ENCODE results near the gene GAB2.

Gene GAB2

DNA sequence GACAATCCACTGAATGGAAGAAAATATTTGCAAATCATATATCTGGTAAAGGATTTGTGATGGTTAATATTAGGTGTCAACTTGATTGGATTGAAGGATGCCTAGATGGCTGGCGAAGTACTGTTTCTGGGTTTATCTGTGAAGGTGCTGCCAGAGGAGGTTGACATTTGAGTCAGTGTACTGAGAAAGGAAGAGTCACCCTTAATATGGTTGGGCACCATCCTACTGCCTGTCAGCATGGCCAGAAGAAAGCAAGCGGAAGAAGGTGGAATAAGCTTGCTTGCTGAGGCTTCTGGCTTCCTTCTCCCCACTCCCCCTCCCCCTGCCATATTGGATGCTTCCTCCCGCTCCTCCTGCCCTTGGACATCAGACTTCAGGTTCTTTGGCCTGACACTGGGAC is 101.9 kb downstream of the GAB2 start:
- Histone ChIP-seq H3K4me1 (ENCODE audit: insufficient read depth, low read length) (no peaks in the 10 kb centered on the region), H3K4me3 (ENCODE audit: low read length) (no peak overlapping the region), H3K27me3 (ENCODE audit: insufficient read depth, low read length) (no peaks in the 10 kb centered on the region), H3K36me3 (ENCODE audit: insufficient read depth, low read depth, low read length) (no peaks in the 10 kb centered on the region), H3K9me3 (ENCODE audit: insufficient read depth, low read depth, low read length) (no peaks in the 10 kb centered on the region), H3K9ac (ENCODE audit: low read depth, low read length) (no peak overlapping the region), H3K27ac (ENCODE audit: low read length) (no peak overlapping the region)

DNA sequence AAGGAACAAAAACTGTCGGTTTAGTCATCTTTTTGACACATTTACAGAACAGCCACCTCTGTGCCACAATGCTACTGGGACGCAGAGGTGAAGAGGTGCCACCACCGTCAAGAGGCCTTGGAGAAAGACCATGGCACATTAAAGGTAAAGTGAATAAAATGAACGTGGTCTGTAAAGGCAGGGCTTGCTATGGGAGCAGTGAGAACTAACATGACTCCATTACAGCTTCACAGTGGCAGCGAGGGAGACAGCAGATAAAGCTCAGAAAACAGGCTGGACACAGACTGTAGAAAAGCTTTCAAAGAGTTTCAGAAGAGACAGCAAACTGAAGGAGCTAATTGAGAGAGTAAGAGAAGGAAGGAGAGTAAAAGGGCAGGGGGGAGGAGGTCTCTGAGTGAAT is 102.9 kb downstream of the GAB2 start:
- no peak overlapping the region for H3K27ac ChIP-seq (ENCODE audit: low read length)
- no peaks in the 10 kb centered on the region for H3K9me3 ChIP-seq (ENCODE audit: insufficient read depth, low read depth, low read length)
- H3K27me3 ChIP-seq (ENCODE audit: insufficient read depth, low read length): no peaks in the 10 kb centered on the region
- H3K9ac ChIP-seq (ENCODE audit: low read depth, low read length): no peak overlapping the region
- no peaks in the 10 kb centered on the region for H3K4me1 ChIP-seq (ENCODE audit: insufficient read depth, low read length)
- H3K4me3 ChIP-seq (ENCODE audit: low read length): no peak overlapping the region
- no peaks in the 10 kb centered on the region for H3K36me3 ChIP-seq (ENCODE audit: insufficient read depth, low read depth, low read length)

DNA sequence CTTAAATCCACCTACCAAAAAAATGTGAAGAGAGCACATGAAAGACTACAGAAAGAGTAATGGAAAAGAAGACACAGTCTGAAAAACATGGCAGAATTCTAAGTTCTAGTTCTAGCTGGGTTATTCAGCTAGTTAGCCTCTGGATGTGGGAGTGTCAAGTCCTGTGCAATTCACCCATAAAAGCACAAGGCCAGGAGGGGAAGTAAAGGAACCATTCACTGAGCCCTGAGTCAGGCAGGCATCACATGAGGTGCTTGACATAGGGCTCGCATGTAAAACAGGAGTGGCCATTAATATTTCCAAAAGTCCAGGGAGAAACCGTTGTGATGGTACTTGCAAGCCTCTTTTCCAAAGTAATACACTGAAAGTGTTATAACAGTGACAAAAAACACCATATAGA is 103.7 kb downstream of the GAB2 start:
- H3K4me1 ChIP-seq (ENCODE audit: insufficient read depth, low read length): no peaks in the 10 kb centered on the region
- no peak overlapping the region for H3K9ac ChIP-seq (ENCODE audit: low read depth, low read length)
- H3K27ac ChIP-seq (ENCODE audit: low read length): no peak overlapping the region
- no peaks in the 10 kb centered on the region for H3K27me3 ChIP-seq (ENCODE audit: insufficient read depth, low read length)
- no peak overlapping the region for H3K4me3 ChIP-seq (ENCODE audit: low read length)
- no peaks in the 10 kb centered on the region for H3K9me3 ChIP-seq (ENCODE audit: insufficient read depth, low read depth, low read length)
- H3K36me3 ChIP-seq (ENCODE audit: insufficient read depth, low read depth, low read length): no peaks in the 10 kb centered on the region

DNA sequence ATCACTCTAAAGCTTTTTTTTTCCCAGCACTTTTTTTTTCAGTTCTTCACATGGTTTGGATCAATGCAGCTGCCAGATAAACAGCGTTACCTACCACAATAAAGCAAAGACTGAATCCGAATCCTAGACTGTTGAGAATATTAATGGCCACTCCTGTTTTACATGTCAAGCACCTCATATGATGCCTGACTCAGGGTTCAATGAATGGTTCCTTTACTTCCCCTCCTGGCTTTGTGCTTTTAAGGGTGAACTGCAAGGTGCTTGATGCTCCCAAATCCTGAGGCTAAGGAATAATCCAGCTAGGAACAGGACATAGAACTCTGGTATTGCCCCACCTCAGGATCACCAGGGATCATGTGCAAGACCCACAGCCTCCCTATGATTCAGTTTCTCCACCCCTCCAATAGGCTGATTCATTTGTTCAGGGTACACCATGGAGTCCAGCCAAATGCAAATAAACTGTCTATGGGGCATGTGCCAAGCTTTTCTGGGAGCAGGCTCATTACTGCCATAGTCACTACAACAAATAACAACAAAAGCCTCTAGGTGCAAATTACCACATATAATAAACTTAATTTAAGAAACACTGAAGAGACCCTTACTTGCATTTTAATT is 104.3 kb downstream of the GAB2 start:
- Histone ChIP-seq H3K36me3 (ENCODE audit: insufficient read depth, low read depth, low read length) (no peaks in the 10 kb centered on the region), H3K27me3 (ENCODE audit: insufficient read depth, low read length) (no peaks in the 10 kb centered on the region), H3K9ac (ENCODE audit: low read depth, low read length) (no peak overlapping the region), H3K4me3 (ENCODE audit: low read length) (no peak overlapping the region), H3K9me3 (ENCODE audit: insufficient read depth, low read depth, low read length) (no peaks in the 10 kb centered on the region), H3K27ac (ENCODE audit: low read length) (no peak overlapping the region), H3K4me1 (ENCODE audit: insufficient read depth, low read length) (no peaks in the 10 kb centered on the region)

DNA sequence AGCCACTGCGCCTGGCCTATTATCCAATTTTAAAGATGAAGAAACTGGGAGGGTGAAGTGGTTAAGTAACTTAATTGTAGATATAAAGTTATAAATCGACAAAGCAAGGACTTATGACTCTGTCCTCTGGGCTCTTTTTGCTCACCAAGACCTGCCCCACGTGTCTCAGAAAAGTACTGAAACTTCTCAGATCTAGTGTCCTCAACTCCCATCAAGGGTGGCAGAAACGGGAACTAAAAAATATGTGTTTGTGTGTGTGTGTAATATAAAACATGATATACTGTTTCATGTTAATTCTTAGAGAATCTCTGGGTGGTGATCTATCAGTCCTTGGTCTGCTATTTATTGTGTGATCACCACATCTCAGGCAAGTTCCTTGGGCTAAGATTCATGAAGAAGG is 104.9 kb downstream of the GAB2 start:
- Histone ChIP-seq H3K4me1 (ENCODE audit: insufficient read depth, low read length) (no peaks in the 10 kb centered on the region), H3K9me3 (ENCODE audit: insufficient read depth, low read depth, low read length) (no peaks in the 10 kb centered on the region), H3K27me3 (ENCODE audit: insufficient read depth, low read length) (no peaks in the 10 kb centered on the region), H3K27ac (ENCODE audit: low read length) (no peak overlapping the region), H3K36me3 (ENCODE audit: insufficient read depth, low read depth, low read length) (no peaks in the 10 kb centered on the region), H3K4me3 (ENCODE audit: low read length) (no peak overlapping the region), H3K9ac (ENCODE audit: low read depth, low read length) (no peak overlapping the region)

DNA sequence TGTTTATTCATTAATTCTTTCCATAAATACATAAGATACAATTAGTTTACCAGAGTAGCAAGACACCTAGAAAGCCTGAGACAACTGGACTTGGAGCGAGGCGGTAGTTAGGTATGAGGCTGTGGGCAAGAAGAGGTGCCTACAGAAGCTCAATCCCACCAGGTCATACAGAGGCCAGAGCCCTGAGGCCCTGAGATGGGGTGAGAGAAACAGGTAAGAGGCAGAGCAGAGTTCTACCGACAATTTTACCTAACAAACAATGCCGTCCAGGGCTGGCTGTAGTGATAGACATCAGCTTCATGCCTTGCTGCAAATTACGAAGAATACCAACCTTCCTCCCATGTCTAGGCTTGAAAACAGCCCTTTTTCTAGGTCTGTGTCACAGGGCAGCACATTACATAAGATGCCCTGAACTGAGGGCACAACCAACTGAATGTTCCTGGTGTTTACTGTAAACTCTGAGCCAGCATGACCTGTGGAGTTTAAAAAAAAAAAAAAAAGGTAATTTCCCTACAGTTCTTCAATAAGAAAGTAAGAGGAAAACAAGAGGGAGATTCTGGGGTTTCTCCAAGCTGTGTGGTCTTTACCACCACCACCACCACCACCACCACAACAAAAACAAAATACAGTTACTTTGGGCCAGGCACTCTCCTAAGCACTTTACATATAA is 105.8 kb downstream of the GAB2 start:
- Histone ChIP-seq H3K4me1 (ENCODE audit: insufficient read depth, low read length) (no peaks in the 10 kb centered on the region), H3K9me3 (ENCODE audit: insufficient read depth, low read depth, low read length) (no peaks in the 10 kb centered on the region)

DNA sequence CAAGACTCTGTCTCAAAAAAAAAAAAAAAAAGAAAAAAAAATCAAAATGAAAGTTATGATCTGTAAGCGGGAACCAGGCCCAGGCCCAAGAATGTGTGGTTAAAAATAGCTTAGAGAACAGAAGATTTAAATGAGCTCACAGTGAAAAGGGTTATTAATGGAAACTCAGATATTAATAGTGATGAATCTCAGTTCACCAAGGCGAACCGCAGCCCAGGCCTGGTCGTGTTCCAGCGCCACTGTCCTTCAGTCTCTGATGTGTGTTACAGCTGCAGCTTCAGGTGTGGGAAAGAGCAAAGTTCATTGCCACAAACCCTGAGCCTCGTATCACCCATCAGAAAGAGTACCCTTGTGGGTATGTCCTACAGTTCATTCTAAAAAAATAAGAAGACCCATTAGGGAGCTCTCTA is 107.1 kb downstream of the GAB2 start:
- no peak overlapping the region for H3K27ac ChIP-seq (ENCODE audit: low read length)
- H3K9me3 ChIP-seq (ENCODE audit: insufficient read depth, low read depth, low read length): no peaks in the 10 kb centered on the region
- no peaks in the 10 kb centered on the region for H3K27me3 ChIP-seq (ENCODE audit: insufficient read depth, low read length)
- no peak overlapping the region for H3K9ac ChIP-seq (ENCODE audit: low read depth, low read length)
- H3K36me3 ChIP-seq (ENCODE audit: insufficient read depth, low read depth, low read length): no peaks in the 10 kb centered on the region
- H3K4me3 ChIP-seq (ENCODE audit: low read length): no peak overlapping the region
- H3K4me1 ChIP-seq (ENCODE audit: insufficient read depth, low read length): no peaks in the 10 kb centered on the region

More for the DNA sequence above, 105.8 kb downstream of the GAB2 start:
- no peaks in the 10 kb centered on the region for H3K36me3 ChIP-seq (ENCODE audit: insufficient read depth, low read depth, low read length)
- H3K9ac ChIP-seq (ENCODE audit: low read depth, low read length): no peak overlapping the region
- H3K27me3 ChIP-seq (ENCODE audit: insufficient read depth, low read length): no peaks in the 10 kb centered on the region
- no peak overlapping the region for H3K27ac ChIP-seq (ENCODE audit: low read length)
- no peak overlapping the region for H3K4me3 ChIP-seq (ENCODE audit: low read length)

DNA sequence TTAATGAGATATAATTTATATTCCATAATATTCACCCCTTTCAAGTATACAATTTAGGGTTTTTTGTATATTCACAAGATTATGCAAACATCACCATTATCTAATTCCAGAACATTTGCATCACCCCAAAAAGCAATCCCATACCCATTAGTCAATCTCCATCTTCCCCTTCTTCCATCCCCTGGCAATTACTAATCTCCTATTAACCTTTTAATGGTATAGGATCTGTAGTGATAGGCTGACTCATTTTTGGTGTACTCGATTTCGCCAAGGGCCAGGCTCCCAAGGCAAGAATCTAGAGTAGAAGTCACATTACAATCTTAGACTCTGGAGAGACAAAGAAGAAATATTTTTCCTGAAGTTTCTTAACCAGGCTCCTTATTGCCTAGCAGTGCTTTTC is 113.4 kb downstream of the GAB2 start:
- Histone ChIP-seq H3K4me3 (ENCODE audit: low read length) (no peak overlapping the region), H3K9ac (ENCODE audit: low read depth, low read length) (no peak overlapping the region), H3K9me3 (ENCODE audit: insufficient read depth, low read depth, low read length) (no peaks in the 10 kb centered on the region), H3K4me1 (ENCODE audit: insufficient read depth, low read length) (no peaks in the 10 kb centered on the region), H3K36me3 (ENCODE audit: insufficient read depth, low read depth, low read length) (no peaks in the 10 kb centered on the region), H3K27me3 (ENCODE audit: insufficient read depth, low read length) (no peaks in the 10 kb centered on the region), H3K27ac (ENCODE audit: low read length) (no peak overlapping the region)

DNA sequence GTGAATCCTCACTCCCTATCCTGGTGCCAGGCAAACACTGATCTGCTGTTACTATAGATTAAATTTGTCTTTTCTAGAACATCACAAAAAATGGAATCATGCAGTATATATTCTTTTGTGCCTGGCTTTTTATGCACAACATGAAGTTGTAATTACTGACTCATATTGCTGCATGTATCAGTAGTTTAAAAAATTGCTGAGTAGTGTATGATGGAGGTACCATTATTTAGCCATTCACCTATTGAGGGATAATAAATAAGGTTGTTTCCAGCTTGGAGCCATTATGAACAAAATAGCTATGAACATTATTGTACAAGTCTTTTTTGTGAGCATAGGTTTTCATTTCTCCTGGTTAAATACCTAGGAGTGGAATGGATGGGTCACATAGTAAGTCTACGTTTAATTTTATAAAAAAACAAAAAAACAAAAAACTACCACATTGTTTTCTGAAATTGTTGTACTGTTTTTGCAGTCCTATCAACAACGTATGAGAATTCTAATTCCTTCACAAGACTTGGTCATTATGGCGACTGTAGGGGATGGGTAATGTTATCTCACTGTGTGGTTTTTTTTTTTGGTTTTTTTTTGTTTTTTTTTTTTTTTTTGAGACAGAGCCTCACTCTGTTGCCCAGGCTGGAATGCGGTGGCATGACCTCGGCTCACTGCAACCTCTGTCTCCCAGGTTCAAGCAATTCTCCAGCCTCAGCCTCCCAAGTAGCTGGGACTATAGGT is 117.3 kb downstream of the GAB2 start:
- no peak overlapping the region for H3K9ac ChIP-seq (ENCODE audit: low read depth, low read length)
- no peaks in the 10 kb centered on the region for H3K36me3 ChIP-seq (ENCODE audit: insufficient read depth, low read depth, low read length)
- H3K27me3 ChIP-seq (ENCODE audit: insufficient read depth, low read length): no peaks in the 10 kb centered on the region
- no peak overlapping the region for H3K27ac ChIP-seq (ENCODE audit: low read length)
- H3K4me3 ChIP-seq (ENCODE audit: low read length): no peak overlapping the region
- no peaks in the 10 kb centered on the region for H3K4me1 ChIP-seq (ENCODE audit: insufficient read depth, low read length)
- H3K9me3 ChIP-seq (ENCODE audit: insufficient read depth, low read depth, low read length): no peaks in the 10 kb centered on the region

DNA sequence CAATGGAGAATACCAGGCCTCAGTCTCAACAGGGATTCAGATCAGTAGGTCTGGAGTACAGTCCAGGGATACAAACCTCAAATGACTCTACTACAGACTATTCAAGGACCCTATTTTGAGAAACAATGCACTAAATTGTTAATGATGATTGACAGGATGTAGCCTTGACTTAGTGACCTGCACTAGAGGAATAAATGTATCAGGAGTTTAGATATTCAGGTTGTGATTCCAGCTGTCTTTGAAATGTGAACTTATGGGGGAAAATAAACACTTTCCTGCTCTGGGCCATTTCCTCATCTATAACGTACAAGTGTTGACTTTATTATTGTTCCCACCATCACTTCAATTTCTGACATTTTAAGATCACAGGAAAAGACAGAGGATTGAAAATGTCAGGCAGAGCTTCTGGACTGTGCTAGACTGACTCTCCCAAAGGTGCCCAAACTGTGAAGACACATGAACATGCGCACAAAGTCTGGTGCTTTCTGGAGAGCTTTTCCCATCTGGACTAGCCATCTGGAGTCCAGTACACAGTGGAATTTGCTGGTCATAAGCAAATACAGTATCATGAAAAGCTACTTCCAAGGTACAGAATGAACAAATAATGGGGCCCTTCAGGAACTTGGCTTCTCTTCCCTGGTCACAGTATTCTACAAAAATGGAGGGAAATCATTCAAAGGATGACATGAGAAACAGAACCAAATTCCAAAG is 118.5 kb downstream of the GAB2 start:
- Histone ChIP-seq H3K27ac (ENCODE audit: low read length) (no peak overlapping the region), H3K9me3 (ENCODE audit: insufficient read depth, low read depth, low read length) (no peaks in the 10 kb centered on the region), H3K9ac (ENCODE audit: low read depth, low read length) (no peak overlapping the region), H3K4me3 (ENCODE audit: low read length) (no peak overlapping the region), H3K4me1 (ENCODE audit: insufficient read depth, low read length) (no peaks in the 10 kb centered on the region), H3K27me3 (ENCODE audit: insufficient read depth, low read length) (no peaks in the 10 kb centered on the region), H3K36me3 (ENCODE audit: insufficient read depth, low read depth, low read length) (no peaks in the 10 kb centered on the region)

DNA sequence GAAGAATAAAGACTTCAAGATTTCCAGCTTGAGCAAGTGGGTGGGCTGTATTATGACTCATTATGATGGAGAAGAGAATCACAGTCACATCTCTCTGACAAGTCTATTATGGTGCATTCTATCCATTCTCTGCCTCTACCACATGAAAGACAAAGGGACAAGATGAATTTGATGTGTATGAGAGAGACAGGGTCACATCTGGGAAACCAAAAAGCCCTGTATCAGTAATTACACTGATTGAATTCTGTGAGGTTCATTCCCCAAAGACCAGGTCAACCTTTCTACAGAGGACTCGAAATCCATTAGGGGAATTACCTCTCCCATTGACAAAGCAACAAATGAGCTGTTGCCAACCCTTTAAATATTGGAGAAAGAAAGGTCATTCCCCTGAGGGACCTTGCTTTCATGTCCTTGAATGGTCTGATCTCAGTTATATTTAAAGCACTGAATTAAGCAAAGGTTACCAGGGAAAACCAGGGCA is 119.3 kb downstream of the GAB2 start:
- Histone ChIP-seq H3K27me3 (ENCODE audit: insufficient read depth, low read length) (no peaks in the 10 kb centered on the region), H3K9ac (ENCODE audit: low read depth, low read length) (no peak overlapping the region), H3K4me1 (ENCODE audit: insufficient read depth, low read length) (no peaks in the 10 kb centered on the region), H3K4me3 (ENCODE audit: low read length) (no peak overlapping the region), H3K27ac (ENCODE audit: low read length) (no peak overlapping the region), H3K36me3 (ENCODE audit: insufficient read depth, low read depth, low read length) (no peaks in the 10 kb centered on the region), H3K9me3 (ENCODE audit: insufficient read depth, low read depth, low read length) (no peaks in the 10 kb centered on the region)

Measured in iPS-20b (cell line).